ENCODE results near the gene XPR1.

Gene XPR1

DNA sequence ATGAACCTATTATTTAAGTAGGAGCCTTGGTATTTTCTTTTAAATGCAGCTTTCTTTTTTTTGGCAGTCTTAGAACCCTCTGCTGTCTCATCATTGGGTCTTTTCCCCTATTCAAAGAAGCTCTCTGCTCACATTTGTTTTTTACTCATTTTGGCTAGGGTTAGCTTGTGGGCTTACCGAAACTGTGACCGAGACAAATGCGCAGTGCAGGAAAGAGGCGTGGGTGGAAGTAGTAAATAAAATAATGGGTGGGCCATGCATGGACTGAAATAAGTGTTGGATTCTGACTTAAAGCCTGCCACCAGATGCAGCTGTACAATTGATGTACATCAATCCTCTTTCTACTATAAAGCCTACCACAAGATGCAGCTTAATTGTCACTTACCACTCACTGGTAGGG is 14.7 kb downstream of the XPR1 start:
- Histone ChIP-seq H4K5ac (ENCODE audit: low read length) (no peak overlapping the region), H2BK15ac (replicated peaks; ENCODE audit: low read depth) (no peak overlapping the region), H3K27ac (ENCODE audit: low read depth, low read length) (no peak overlapping the region), H3K27me3 (ENCODE audit: insufficient read depth, low read length, poor library complexity) (no peaks in the 10 kb centered on the region), H3K36me3 (ENCODE audit: control insufficient read depth, insufficient read depth, low read length) (no peaks in the 10 kb centered on the region), H2AK5ac (ENCODE audit: low read length) (no peak overlapping the region), H4K8ac (ENCODE audit: low read depth, low read length) (no peak overlapping the region), H3K9ac (ENCODE audit: low read length) (no peak overlapping the region), H3K23ac (ENCODE audit: low read length) (no peak overlapping the region), H2BK120ac (ENCODE audit: low read depth, low read length) (no peak overlapping the region), H3K4me3 (ENCODE audit: low read length) (no peak overlapping the region), H2BK5ac (ENCODE audit: low read length) (no peak overlapping the region), H3K56ac (ENCODE audit: low read length) (no peak overlapping the region), H3K4me2 (ENCODE audit: low read length) (no peak overlapping the region), H3K79me1 (ENCODE audit: low read length) (peaks cover 2% of the 10 kb centered on the region), H3K79me2 (ENCODE audit: control insufficient read depth, insufficient read depth, low read length) (no peaks in the 10 kb centered on the region), H3K4me1 (ENCODE audit: control insufficient read depth, low read depth, low read length) (no peaks in the 10 kb centered on the region), H3K4ac (ENCODE audit: low read depth, low read length) (no peak overlapping the region), H3K18ac (ENCODE audit: low read length) (no peak overlapping the region)
- DNase-seq, result no peak
- no CpG with 5 or more reads among the region's 4 CpGs for WGBS (ENCODE audit: extremely low coverage, insufficient coverage, low lambda C conversion rate)

DNA sequence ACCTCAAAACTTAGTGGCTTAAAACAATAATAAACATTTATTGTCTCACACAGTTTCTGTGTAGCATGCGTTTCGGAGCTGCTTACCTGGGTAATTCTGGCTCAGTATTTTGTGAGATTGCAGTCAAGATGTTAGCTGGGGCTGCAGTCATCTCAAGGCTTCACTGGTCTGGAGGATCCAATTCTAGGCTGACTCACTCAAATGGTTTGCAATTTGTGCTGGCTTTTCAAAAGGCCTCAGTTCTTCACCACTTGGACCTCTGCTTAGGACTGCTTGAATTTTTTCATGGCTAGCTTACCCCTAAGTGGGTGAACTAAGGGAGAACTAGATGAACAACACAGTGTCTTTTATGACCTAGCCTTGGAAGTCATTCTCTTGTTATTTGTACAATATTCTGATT is 21.0 kb downstream of the XPR1 start:
- H3K27me3 ChIP-seq (ENCODE audit: insufficient read depth, low read length, poor library complexity), result no peaks in the 10 kb centered on the region
- no peak overlapping the region for H2BK120ac ChIP-seq (ENCODE audit: low read depth, low read length)
- no peaks in the 10 kb centered on the region for H3K79me2 ChIP-seq (ENCODE audit: control insufficient read depth, insufficient read depth, low read length)
- no peak overlapping the region for H2BK15ac ChIP-seq (replicated peaks; ENCODE audit: low read depth)
- no peak overlapping the region for H4K8ac ChIP-seq (ENCODE audit: low read depth, low read length)
- H4K5ac ChIP-seq (ENCODE audit: low read length), result no peak overlapping the region
- no CpG with 5 or more reads among the region's 2 CpGs for WGBS (ENCODE audit: extremely low coverage, insufficient coverage, low lambda C conversion rate)
- DNase-seq, result no peak
- no peak overlapping the region for H2BK5ac ChIP-seq (ENCODE audit: low read length)
- H3K18ac ChIP-seq (ENCODE audit: low read length), result no peak overlapping the region
- H3K36me3 ChIP-seq (ENCODE audit: control insufficient read depth, insufficient read depth, low read length), result no peaks in the 10 kb centered on the region
- H3K4me2 ChIP-seq (ENCODE audit: low read length), result no peak overlapping the region
- H3K27ac ChIP-seq (ENCODE audit: low read depth, low read length), result no peak overlapping the region
- no peak overlapping the region for H3K4me3 ChIP-seq (ENCODE audit: low read length)
- no peak overlapping the region for H3K4ac ChIP-seq (ENCODE audit: low read depth, low read length)
- peaks cover 2% of the 10 kb centered on the region for H3K79me1 ChIP-seq (ENCODE audit: low read length)
- H3K4me1 ChIP-seq (ENCODE audit: control insufficient read depth, low read depth, low read length), result no peaks in the 10 kb centered on the region
- H2AK5ac ChIP-seq (ENCODE audit: low read length), result no peak overlapping the region
- H3K56ac ChIP-seq (ENCODE audit: low read length), result no peak overlapping the region
- no peak overlapping the region for H3K9ac ChIP-seq (ENCODE audit: low read length)
- no peak overlapping the region for H3K23ac ChIP-seq (ENCODE audit: low read length)

DNA sequence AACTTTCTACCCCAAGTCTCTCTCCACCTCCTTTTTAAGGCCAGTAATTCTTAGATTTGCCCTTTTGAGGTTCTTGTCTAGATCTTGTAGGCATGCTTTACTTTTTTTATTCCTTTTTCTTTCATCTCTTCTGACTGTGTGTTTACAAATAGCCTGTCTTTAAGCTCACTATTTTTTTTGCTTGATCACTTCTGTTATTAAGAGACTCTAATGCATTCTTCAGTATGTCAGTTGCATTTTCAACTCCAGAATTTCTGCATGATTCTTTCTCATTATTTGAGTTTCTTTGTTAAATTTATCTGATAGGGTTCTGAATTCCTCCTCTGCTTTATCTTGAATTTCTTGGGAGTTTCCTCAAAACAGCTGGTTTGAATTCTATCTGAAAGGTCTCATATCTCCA is 30.9 kb downstream of the XPR1 start:
- H4K5ac ChIP-seq (ENCODE audit: low read length), result no peak overlapping the region
- H3K27ac ChIP-seq (ENCODE audit: low read depth, low read length), result no peak overlapping the region
- no peaks in the 10 kb centered on the region for H3K27me3 ChIP-seq (ENCODE audit: insufficient read depth, low read length, poor library complexity)
- no peaks in the 10 kb centered on the region for H3K36me3 ChIP-seq (ENCODE audit: control insufficient read depth, insufficient read depth, low read length)
- no peak overlapping the region for H3K4ac ChIP-seq (ENCODE audit: low read depth, low read length)
- no peak overlapping the region for H3K56ac ChIP-seq (ENCODE audit: low read length)
- H2AK5ac ChIP-seq (ENCODE audit: low read length), result no peak overlapping the region
- H4K8ac ChIP-seq (ENCODE audit: low read depth, low read length), result no peak overlapping the region
- no peak overlapping the region for H3K9ac ChIP-seq (ENCODE audit: low read length)
- H3K18ac ChIP-seq (ENCODE audit: low read length), result no peak overlapping the region
- no peaks in the 10 kb centered on the region for H3K4me1 ChIP-seq (ENCODE audit: control insufficient read depth, low read depth, low read length)
- no peak overlapping the region for H3K4me3 ChIP-seq (ENCODE audit: low read length)
- H2BK5ac ChIP-seq (ENCODE audit: low read length), result no peak overlapping the region
- H3K4me2 ChIP-seq (ENCODE audit: low read length), result no peak overlapping the region
- H3K23ac ChIP-seq (ENCODE audit: low read length), result no peak overlapping the region
- no peak for DNase-seq
- no peak overlapping the region for H2BK15ac ChIP-seq (replicated peaks; ENCODE audit: low read depth)
- no peak overlapping the region for H2BK120ac ChIP-seq (ENCODE audit: low read depth, low read length)
- peaks cover 3% of the 10 kb centered on the region for H3K79me1 ChIP-seq (ENCODE audit: low read length)
- H3K79me2 ChIP-seq (ENCODE audit: control insufficient read depth, insufficient read depth, low read length), result no peaks in the 10 kb centered on the region

DNA sequence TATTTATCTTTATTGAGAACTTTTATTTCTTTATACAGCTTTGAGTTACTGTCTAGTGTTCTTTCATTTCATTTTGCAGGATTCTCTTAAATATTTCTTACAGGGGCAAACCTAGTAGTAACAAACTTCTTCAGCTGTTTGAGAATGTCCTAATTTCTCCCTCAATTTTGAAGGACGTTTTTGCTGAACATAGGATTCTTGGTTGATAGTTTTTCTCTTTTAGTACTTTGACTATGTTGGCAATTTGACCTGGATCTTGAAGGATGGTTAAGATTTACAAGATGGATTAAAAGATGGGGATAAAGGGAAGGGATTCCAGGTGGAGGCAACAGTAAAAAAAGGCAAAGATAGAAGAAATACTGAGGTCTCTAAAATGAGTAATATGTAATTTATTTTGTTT is 38.9 kb downstream of the XPR1 start:
- Histone ChIP-seq H3K23ac (ENCODE audit: low read length) (no peak overlapping the region), H3K36me3 (ENCODE audit: control insufficient read depth, insufficient read depth, low read length) (no peaks in the 10 kb centered on the region), H3K79me1 (ENCODE audit: low read length) (no peaks in the 10 kb centered on the region), H2BK5ac (ENCODE audit: low read length) (no peak overlapping the region), H2BK15ac (replicated peaks; ENCODE audit: low read depth) (no peak overlapping the region), H3K27ac (ENCODE audit: low read depth, low read length) (no peak overlapping the region), H4K8ac (ENCODE audit: low read depth, low read length) (no peak overlapping the region), H3K56ac (ENCODE audit: low read length) (no peak overlapping the region), H3K4me2 (ENCODE audit: low read length) (no peak overlapping the region), H2BK120ac (ENCODE audit: low read depth, low read length) (no peak overlapping the region), H3K4me1 (ENCODE audit: control insufficient read depth, low read depth, low read length) (no peaks in the 10 kb centered on the region), H3K79me2 (ENCODE audit: control insufficient read depth, insufficient read depth, low read length) (no peaks in the 10 kb centered on the region), H4K5ac (ENCODE audit: low read length) (no peak overlapping the region), H3K27me3 (ENCODE audit: insufficient read depth, low read length, poor library complexity) (no peaks in the 10 kb centered on the region), H3K9ac (ENCODE audit: low read length) (no peak overlapping the region), H2AK5ac (ENCODE audit: low read length) (no peak overlapping the region), H3K4ac (ENCODE audit: low read depth, low read length) (no peak overlapping the region), H3K18ac (ENCODE audit: low read length) (no peak overlapping the region), H3K4me3 (ENCODE audit: low read length) (no peak overlapping the region)
- DNase-seq, result no peak
- no CpG with 5 or more reads among the region's 1 CpG for WGBS (ENCODE audit: extremely low coverage, insufficient coverage, low lambda C conversion rate)

DNA sequence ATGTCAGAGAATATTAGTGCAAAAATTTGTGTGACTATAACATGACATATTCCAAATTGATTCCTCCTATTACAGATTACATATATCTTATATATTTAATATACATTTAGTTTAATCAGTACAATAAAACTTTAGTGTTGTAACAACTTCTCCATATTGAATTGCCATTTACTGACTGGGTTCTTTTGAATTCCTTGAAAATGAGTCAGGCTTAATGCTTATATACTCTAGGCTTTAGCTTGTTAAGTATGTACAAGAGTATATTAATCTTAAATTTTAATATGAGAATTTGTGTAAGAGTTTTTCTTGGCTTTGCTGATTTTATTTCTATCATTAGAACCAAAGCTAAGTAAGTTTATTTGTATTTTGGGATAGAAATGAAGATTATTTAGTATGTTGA is 40.3 kb downstream of the XPR1 start:
- no peaks in the 10 kb centered on the region for H3K79me1 ChIP-seq (ENCODE audit: low read length)
- no peak overlapping the region for H3K4ac ChIP-seq (ENCODE audit: low read depth, low read length)

DNA sequence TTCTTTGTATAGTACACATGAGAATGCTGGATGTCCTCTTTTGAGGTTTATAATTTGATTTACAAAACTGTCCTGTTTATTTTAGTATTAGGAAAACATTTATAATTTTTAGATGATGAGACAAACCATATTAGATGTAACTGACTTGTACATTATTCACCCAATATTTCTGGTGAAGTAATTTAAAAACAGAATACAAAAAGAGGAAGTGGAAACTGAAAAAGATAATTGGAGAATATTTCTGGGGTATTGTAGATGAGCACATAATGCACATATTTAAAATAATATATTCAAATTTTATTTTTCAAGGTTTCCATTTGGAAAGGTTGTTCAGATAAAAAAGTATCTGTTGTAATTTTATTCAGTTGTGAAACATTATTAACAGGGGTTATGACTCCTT is 40.7 kb downstream of the XPR1 start:
- H3K79me1 ChIP-seq (ENCODE audit: low read length), result no peaks in the 10 kb centered on the region
- H3K4me1 ChIP-seq (ENCODE audit: control insufficient read depth, low read depth, low read length), result no peaks in the 10 kb centered on the region
- H2BK15ac ChIP-seq (replicated peaks; ENCODE audit: low read depth), result no peak overlapping the region
- H4K8ac ChIP-seq (ENCODE audit: low read depth, low read length), result no peak overlapping the region
- no peak overlapping the region for H4K5ac ChIP-seq (ENCODE audit: low read length)
- no peaks in the 10 kb centered on the region for H3K27me3 ChIP-seq (ENCODE audit: insufficient read depth, low read length, poor library complexity)
- no peak overlapping the region for H3K23ac ChIP-seq (ENCODE audit: low read length)
- H3K79me2 ChIP-seq (ENCODE audit: control insufficient read depth, insufficient read depth, low read length), result no peaks in the 10 kb centered on the region
- H3K56ac ChIP-seq (ENCODE audit: low read length), result no peak overlapping the region
- no peak for DNase-seq
- no peak overlapping the region for H3K9ac ChIP-seq (ENCODE audit: low read length)
- no peak overlapping the region for H3K4me3 ChIP-seq (ENCODE audit: low read length)
- no peak overlapping the region for H3K4me2 ChIP-seq (ENCODE audit: low read length)
- no peak overlapping the region for H2BK120ac ChIP-seq (ENCODE audit: low read depth, low read length)
- H3K4ac ChIP-seq (ENCODE audit: low read depth, low read length), result no peak overlapping the region
- no peak overlapping the region for H3K27ac ChIP-seq (ENCODE audit: low read depth, low read length)
- no peak overlapping the region for H2AK5ac ChIP-seq (ENCODE audit: low read length)
- H3K18ac ChIP-seq (ENCODE audit: low read length), result no peak overlapping the region
- no peaks in the 10 kb centered on the region for H3K36me3 ChIP-seq (ENCODE audit: control insufficient read depth, insufficient read depth, low read length)
- no peak overlapping the region for H2BK5ac ChIP-seq (ENCODE audit: low read length)

More for the DNA sequence above, 40.3 kb downstream of the XPR1 start:
- no peak overlapping the region for H2AK5ac ChIP-seq (ENCODE audit: low read length)
- H3K36me3 ChIP-seq (ENCODE audit: control insufficient read depth, insufficient read depth, low read length), result no peaks in the 10 kb centered on the region
- H3K18ac ChIP-seq (ENCODE audit: low read length), result no peak overlapping the region
- no peak overlapping the region for H3K27ac ChIP-seq (ENCODE audit: low read depth, low read length)
- no peak overlapping the region for H4K8ac ChIP-seq (ENCODE audit: low read depth, low read length)
- no peak overlapping the region for H3K23ac ChIP-seq (ENCODE audit: low read length)
- H2BK5ac ChIP-seq (ENCODE audit: low read length), result no peak overlapping the region
- H3K9ac ChIP-seq (ENCODE audit: low read length), result no peak overlapping the region
- DNase-seq, result no peak
- no peaks in the 10 kb centered on the region for H3K27me3 ChIP-seq (ENCODE audit: insufficient read depth, low read length, poor library complexity)
- no peak overlapping the region for H3K4me2 ChIP-seq (ENCODE audit: low read length)
- H3K56ac ChIP-seq (ENCODE audit: low read length), result no peak overlapping the region
- H2BK120ac ChIP-seq (ENCODE audit: low read depth, low read length), result no peak overlapping the region
- H3K4me3 ChIP-seq (ENCODE audit: low read length), result no peak overlapping the region
- H3K4me1 ChIP-seq (ENCODE audit: control insufficient read depth, low read depth, low read length), result no peaks in the 10 kb centered on the region
- H4K5ac ChIP-seq (ENCODE audit: low read length), result no peak overlapping the region
- no peaks in the 10 kb centered on the region for H3K79me2 ChIP-seq (ENCODE audit: control insufficient read depth, insufficient read depth, low read length)
- H2BK15ac ChIP-seq (replicated peaks; ENCODE audit: low read depth), result no peak overlapping the region

Data from mesendoderm (in vitro differentiated cells).